GM19239 (cell line): ENCODE data around the gene HOOK2.
A peak's percentile ranks its signal among the peaks of the same experiment; 100 is the strongest.

ENCODE experiments used
- DNase-seq: peaks from one replicate; pipeline ENCODE4 v3.0.0; 2011; ENCODE audit warnings: low spot score; ENCODE audit not compliant: insufficient read length
- FAIRE-seq: peaks from 2 replicates; lab custom pipeline; 2011; peaks lifted over from hg19 to GRCh38; lab: Jason Lieb, UNC

The HOOK2 gene

GRCh38 chr19:12783849-12784393, 8.6 kb upstream of the HOOK2 start:
- no peak for DNase-seq
- no peak for FAIRE-seq

DNA sequence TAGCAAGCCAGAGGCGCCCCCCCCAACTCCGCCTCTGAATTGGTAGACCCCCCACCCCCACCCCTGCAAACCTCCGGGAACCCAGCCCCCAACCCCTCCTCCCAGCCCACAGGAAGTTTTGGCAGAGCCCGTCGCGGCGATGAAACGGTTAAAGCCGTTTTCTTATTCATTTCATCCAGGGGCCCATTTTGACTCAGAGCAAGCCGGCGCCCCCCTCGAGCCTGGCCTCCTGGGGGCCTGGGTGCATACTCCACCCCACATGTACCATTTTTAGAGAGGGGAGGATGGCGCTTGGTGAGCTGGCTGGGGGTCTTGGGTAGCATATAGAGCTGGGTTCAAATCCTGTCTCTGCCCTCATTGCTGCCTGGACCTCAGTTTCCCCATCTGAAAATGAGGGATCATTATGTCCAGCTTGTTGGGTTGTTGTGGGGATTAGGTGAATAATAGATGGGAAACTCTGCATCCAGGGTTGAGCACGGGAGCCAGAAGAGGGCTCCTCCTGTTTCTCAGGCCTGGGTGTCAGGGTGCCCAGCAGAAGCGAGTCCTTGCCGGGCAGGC, 8.0 kb upstream of the HOOK2 start:
- DNase-seq (no peak), FAIRE-seq (no peak)

- no peak for FAIRE-seq
- DNase-seq = no peak
These were observed 7.3 kb upstream of the HOOK2 start for GRCh38 chr19:12782424-12783290.

- DNase-seq (no peak), FAIRE-seq (peak; percentile 21)
These were observed 6.7 kb upstream of the HOOK2 start for GRCh38 chr19:12782174-12782423.

GRCh38 chr19:12779162-12779993, 4.0 kb upstream of the HOOK2 start:
- FAIRE-seq = peak; percentile 64

GRCh38 chr19:12778905-12779161, 3.5 kb upstream of the HOOK2 start:
- FAIRE-seq (no peak), DNase-seq (no peak)

More at GRCh38 chr19:12779162-12779993, 4.0 kb upstream of the HOOK2 start:
- no peak for DNase-seq

GRCh38 chr19:12778017-12778904, 2.9 kb upstream of the HOOK2 start:
- FAIRE-seq = peak; percentile 64
- no peak for DNase-seq

GRCh38 chr19:12777217-12778016, 2.1 kb upstream of the HOOK2 start:
- DNase-seq (peak; percentile 76), FAIRE-seq (peak; percentile 66)

- no peak for FAIRE-seq
- no peak for DNase-seq
These were observed 1.8 kb downstream of the HOOK2 start for GRCh38 chr19:12773571-12773970.

DNA sequence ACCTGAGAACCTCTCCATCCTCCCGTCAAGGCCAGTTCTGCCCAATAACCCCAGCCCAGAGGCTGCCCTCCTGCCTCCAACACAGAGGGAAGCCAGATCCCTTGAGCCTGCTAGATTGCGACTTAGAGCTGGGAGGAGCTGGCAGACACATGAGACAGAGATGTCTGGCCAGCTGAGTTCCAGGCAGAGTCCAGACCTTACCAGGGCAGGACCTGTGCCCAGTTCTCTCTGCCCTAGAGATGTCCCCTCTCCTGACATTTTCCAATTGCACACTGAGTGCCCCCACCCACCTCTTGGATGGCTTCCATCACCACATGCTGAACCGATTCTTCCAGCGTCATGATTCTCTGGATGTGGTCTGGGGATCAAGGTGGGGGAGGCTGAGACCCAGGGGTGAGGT, 3.0 kb downstream of the HOOK2 start:
- FAIRE-seq (no peak), DNase-seq (no peak)

DNA sequence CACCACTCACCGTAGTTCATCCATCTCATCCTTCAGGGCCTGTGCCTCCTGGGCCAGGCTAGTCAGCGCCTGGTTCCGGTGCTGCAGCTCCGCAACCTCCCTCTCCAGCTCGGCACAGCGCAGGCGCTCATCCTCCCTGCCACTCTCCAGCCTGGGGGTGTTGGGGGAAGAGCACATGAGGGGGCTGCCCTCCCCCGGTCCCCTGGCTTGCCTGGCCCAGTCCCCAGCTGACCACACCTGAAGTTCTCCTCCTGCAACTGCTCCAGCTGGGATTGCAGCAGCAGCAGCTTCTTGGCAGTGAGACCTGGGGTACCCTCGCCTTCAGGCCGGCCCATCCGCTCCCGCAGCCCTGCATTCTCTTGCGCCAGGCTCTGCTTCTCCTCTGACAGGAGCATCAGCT, 4.4 kb downstream of the HOOK2 start:
- DNase-seq (no peak), FAIRE-seq (no peak)

GRCh38 chr19:12769689-12770088, 5.7 kb downstream of the HOOK2 start:
- DNase-seq (no peak), FAIRE-seq (no peak)

DNA sequence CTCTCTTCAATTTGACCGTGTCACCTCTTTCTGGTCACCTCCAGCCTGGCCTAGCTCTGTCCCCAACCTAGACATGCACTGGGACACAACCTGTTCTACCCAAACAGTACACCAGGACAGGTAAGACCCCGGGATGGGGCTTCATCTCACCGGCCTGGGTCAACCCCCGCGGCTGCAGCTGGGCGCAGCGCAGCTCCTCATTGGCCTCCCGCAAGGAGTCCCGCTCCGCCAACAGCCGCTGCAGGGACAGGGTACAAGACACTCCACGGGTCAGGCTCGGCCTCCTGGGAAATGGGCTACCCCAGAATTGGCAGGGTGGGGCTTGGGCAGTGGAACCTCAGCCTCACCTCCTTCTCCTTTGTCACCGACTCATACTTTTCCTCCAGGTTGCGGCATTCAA, 7.7 kb downstream of the HOOK2 start:
- FAIRE-seq = no peak
- DNase-seq = no peak

- FAIRE-seq (no peak), DNase-seq (no peak)
These were observed 8.2 kb downstream of the HOOK2 start for GRCh38 chr19:12767150-12767549.

DNA sequence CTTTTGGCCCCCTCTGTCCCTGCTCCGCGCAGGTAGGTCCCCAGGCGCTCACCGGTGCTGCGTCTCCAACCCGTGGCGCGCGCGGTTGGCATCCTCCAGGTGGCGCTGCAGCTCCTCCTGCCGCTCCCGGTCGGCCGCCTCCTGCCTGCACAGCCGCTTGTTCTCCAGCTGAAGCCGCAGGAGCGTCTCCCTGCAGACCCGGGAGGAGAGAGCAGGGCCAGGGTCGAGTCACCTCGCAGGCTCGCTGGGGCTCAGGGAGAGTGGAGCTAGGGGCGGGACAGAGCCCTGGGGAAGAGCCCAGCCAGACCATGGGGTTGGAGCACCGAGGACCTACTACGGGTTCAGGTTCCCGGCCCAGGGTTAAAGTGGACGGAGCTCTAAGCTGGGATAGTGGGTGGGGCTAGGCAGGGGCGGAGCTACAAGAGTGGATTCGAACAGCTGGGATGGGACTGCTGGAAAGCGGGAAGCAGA, 9.3 kb downstream of the HOOK2 start:
- FAIRE-seq = peak; percentile 74
- DNase-seq = peak; percentile 89

DNA sequence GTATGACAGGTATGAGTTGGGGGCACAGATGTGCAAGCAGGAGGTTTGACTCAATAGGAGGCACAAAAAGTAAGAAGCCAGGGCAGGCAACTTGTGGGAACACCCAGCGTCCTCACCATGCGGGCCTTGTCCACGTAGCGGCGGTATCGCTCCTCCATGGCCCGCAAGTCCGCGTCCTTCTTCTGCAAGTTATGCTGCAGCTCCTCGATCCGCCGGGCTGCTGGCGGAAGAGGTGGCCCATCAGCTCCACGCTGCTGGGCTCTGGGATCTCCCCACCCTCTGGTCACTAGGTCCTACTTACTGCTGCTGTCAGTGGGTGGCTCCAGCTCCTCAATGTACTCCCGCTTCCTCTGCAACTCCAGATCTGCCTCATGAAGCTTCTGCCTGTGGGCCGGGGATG, 10.7 kb downstream of the HOOK2 start:
- DNase-seq (no peak), FAIRE-seq (no peak)

DNA sequence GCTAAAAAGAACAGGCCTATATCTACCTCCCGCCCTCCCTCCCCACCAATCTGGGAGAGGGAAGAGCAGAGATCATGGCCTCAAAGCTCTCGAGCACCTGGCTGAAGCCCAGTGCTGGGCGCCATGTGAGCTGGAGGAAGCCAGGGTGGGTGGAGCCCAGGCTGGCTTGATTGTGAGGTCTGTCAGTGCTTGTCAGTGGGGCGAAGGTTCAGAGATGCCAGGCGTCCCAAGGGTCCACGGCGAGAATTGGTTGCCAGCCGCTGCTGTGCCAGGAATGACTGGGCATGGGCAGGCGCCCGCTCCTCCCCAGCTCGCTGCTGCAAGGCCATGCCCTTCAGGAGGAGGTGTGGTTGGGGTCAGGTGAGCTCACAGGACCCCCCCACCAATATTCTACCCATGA, 12.3 kb downstream of the HOOK2 start:
- FAIRE-seq = no peak
- no peak for DNase-seq

- DNase-seq (no peak), FAIRE-seq (no peak)
These were observed 15.7 kb downstream of the HOOK2 start for GRCh38 chr19:12759686-12760085.

DNA sequence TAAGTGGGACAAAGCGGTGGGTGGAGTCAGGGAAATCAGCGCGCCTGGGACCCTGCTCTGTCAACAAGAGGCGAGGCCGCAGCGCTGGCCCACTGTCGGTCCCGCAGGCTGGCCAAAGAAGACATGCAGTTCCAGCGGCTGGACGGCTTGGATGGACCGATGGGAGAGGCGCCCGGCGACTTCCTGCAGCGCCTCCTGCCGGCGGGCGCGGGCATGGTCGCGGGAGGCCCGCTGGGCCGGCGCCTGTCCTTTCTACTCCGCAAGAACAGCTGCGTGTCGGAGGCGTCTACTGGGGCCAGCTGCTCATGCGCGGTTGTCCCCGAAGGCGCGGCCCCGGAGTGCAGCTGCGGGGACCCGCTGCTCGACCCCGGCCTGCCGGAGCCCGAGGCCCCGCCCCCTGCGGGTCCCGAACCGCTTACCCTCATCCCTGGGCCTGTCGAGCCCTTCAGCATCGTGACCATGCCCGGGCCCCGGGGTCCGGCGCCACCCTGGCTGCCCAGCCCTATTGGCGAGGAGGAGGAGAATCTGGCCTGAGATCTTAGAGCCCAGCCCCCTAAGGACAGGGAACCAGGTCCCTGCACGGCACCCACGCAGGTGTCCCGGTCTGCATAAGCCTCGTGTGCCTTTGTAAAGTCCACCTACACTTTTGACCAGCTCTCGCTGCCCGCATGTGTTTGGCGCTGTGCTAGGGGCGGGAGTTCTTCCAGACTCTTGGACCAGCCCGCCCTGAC, 17.6 kb downstream of the HOOK2 start:
- FAIRE-seq (no peak), DNase-seq (peak; percentile 86)
